GM12892 (cell line): ENCODE data around the gene NXPH3.

Experiments
- POLR2A ChIP-seq: IDR thresholded peaks from 2 replicates; pipeline ENCODE4 v1.6.1; 2011; ENCODE audit warnings: low read depth, low read length, control low read depth
- POLR2AphosphoS5 ChIP-seq: IDR thresholded peaks from 2 replicates; pipeline ENCODE4 v1.6.1; 2011; ENCODE audit warnings: low read depth, low read length, control low read depth

- no peak for TF ChIP-seq POLR2AphosphoS5
- TF ChIP-seq POLR2A = no peak
Observed at GRCh38 chr17:49572806-49573420, 2.8 kb upstream of the NXPH3 start.
